GM18861 (cell line): Measurements from ENCODE around the gene PNPLA8.
"Not testable (repeated sequence)": the region's sequence is repeated elsewhere in the genome, so short reads cannot be mapped to it uniquely, and the experiment has no call there.

Source experiments
- ATAC-seq: cut with Tn5 transposase; IDR thresholded peaks from one replicate; pipeline ENCODE4 v1.9.1; 2021; ENCODE audit not compliant: unreplicated experiment

The PNPLA8 gene

DNA sequence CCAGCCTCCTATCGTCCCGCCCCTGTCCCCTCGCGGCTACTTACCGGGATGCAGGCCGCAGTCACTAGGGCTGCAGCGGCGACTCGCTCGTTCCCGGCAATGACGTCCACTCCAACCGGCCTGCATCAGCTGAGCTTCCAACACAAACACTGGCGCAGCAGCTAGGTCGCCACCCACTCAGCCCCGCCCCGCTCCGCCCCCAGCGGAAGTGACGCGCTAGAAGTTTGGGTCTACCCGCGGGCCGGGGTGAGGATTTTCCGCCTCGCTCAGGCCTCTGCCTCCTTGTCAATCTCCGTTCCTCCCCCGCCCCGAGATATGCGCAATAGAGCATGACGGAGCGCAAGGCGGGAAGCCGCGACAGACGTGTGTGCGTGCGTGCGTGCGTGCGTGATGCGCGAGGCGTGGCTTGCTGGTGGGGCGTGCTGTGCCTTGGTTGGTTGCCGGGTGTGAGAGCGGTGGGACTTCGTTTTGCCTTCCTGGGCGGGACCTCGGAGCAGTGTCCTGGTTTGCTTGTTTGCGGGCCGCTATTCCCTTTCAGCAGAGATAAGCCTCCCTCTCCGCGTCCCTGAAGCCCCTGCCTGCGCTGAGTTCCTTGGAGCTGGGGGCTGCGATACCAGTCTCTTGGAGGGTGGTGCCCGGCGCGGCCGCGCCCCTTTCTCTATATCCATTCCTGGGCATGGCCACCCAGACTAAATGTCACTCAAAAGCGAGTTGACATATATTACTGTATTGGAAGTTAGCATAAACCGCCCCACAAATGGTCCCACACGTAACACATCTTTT, at the start of gene PNPLA8:
Gene PNPLA8 (minus strand): TSS at position 151 of the 783 bp plus-strand sequence. CDS start 10,644 bp downstream, outside the sequence.
- peak; percentile 91 for ATAC-seq

DNA sequence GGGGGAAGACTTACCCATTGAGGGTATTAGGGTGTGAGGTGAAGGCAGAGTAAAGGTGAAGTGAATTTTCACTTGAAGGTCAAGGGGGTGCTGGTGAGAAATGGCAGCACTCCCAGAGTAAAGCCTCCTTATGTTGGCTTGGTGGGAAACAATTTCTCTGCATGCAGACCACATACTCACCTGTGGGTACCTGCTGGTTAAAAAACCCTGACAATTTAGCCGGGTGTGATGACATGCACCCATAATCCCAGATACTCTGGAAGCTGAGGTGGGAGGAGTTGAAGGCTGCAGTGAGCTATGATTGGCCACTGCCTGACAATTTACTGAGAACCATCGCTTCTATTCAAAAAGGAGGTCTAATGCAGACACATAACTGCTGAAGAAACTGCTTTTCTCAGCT, 49.2 kb upstream of the PNPLA8 start:
- ATAC-seq: no peak

- no peak for ATAC-seq
Observed at GRCh38 chr7:108572480-108572879, 46.5 kb upstream of the PNPLA8 start.

DNA sequence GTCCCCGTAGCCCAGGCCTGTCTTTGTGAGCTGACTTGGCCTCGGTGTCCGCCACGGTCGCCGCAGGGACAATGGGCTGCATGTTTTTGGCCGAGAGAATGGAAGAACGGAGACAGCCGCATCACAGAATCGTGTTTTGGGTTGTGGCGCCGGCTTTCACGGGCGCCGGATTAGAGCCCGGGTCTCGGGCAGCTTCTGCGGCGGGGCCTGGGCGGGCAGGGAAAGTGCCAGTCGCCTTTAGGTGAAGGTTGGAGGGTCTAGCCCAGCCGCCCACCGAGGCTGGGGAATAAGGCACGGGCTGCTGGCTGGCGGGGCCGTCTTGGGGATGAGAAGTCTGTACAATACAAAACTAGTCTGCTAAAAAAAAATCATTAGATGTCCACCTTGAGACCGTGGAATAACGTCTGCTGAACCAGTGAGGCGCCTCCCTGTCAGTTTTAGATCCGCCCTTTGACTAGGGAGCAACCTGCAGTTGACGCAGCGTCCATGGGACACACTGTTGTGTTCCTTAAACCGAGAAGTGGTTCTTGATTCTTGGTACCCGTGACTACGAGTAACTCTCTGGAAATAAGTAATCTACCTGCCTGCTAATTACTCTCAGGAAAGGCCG, 44.3 kb upstream of the PNPLA8 start:
- ATAC-seq: peak; percentile 11

GRCh38 chr7:108569381-108570145, 43.6 kb upstream of the PNPLA8 start, which contains the start of the genes DNAJB9 and THAP5:
Gene DNAJB9 (plus strand): TSS chr7:108569874. CDS start chr7:108571727, 1,853 bp downstream.
Gene THAP5 (minus strand): TSS chr7:108569706. CDS start chr7:108569569, 137 bp downstream.
- ATAC-seq: peak; percentile 96

DNA sequence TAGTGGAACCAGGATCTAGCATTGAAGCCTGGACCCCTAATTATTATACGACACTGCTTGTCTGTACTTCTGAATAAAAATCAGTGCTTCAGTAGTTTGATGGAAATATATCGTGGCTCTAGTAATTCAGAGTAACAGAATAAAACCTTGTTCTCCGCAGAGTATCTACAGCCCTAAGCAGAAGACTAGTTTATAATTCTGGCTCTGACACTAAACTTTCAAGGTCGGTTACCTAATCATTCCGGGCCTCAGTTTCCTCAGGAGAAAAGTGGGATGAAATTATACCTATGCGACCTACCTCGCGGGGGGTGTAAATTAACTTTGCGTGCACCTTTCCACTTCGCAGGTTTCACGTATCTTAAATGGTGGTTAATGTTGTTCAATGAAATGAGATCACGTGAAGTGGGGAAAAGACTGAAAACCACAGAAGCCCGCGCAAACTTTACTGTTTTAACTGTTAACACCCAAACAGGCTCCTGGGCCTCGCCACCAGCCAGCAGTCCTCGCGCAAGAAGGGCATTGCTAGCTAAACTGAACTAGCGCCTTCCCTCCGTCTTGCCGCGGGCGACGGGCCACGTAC, 43.0 kb upstream of the PNPLA8 start:
- no peak for ATAC-seq

DNA sequence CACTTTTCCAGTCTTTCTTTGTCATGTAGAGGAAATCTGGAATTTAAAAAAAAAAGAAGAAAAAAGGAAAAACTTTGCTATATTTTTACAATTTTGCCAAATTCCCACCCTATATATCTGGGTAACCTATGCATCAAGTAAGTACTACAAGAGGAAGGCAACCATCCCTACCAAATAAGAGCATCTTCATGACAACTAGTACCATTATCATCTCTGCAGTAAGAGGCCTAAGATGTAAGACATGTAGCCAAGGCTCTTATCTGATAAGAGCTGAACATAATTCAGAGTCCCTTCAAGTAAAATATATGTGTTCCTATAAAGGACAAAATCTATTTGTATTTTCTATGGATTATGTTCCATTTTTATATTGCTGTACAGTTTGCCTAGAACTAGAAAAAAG, 40.1 kb upstream of the PNPLA8 start:
- ATAC-seq: no peak

- no peak for ATAC-seq
Observed at GRCh38 chr7:108561047-108561619, 35.2 kb upstream of the PNPLA8 start.

DNA sequence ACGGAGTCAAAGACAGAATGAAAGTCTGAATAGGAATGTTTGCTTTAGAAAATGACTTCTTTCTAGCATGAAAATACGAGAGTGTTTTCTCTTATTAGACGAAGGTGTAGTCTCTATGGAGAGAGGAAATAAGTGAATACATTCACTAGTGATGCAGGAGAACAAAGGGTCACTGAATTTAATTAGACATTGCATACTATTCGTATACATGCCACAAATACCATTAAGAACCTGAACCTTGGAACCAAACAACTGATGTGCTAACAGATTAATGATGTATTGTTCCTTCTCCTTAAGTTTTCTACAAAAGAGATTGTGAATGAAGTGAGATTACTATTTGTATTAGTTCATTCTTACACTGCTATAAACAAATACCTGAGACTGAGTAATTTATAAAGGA, 33.3 kb upstream of the PNPLA8 start:
- ATAC-seq: no peak

DNA sequence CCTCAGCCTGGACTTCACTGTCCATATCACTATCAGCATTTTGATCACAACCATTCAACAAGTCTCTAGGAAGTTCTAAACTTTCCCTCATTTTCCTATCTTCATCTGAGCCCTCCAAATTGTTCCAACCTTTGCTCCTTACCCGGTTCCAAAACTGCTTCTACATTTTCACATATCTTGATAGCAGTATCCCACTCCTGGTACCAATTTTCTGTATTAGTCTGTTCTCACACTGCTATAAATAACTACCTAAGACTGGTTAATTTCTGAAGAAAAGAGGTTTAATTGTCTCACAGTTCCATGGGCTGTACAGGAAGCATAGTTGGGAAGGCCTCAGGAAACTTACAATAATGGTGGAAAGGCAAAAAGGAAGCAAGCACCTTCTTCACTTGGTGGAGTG, 31.7 kb upstream of the PNPLA8 start:
- ATAC-seq: no peak

DNA sequence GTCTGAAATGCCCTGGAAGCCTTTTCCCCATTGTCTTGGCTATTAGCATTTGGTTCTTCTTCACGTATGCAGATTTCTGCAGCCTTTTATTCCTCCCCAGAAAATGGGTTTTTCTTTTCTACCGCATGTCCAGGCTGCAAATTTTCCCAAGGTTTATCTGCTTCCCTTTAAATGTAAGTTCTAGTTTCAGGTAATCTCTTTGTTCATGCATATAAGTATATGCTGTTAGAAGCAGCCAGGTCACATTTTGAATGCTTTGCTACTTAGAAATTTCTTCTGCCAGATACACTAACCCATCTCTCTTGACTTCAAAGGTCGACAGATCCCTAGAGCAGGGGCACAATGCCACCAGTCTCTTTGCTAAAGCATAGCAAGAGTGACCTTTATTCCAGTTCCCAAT, 31.3 kb upstream of the PNPLA8 start:
- ATAC-seq: no peak

GRCh38 chr7:108556665-108557064, 30.7 kb upstream of the PNPLA8 start:
- ATAC-seq: not testable (repeated sequence)

DNA sequence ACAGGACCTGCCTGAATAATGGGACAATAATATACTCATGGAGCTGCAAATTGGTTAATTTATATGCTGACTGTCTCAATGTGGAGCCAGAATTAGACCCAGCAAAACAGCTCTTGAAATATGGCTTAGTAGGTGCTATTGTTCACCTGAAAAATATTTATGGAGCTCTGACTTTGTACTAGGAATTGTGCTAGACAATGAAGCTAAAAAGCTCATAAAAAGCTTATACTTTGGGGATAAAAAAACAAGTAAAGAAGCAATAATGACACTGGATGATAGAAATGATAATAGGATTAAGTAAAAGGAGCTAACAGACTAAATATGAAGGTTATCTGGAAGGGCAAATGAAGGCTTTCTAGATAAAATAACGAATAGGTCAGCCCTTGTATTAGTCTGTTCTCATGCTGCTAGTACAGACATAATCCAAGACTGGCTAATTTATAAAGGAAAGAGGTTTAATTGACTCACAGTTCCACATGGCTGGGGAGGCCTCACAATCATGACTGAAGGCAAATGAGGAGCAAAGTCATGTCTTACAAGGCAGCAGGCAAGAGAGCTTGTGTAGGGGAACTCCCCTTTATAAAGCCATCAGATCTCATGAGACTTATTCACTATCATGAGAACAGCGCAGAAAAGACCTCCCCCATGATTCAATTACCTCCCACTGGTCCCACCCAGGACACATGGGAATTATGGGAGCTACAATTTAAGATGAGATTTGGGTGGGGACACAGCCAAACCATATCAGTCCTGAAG, 22.4 kb upstream of the PNPLA8 start:
- not testable (repeated sequence) for ATAC-seq

GRCh38 chr7:108541478-108541877, 15.5 kb upstream of the PNPLA8 start:
- ATAC-seq: no peak

DNA sequence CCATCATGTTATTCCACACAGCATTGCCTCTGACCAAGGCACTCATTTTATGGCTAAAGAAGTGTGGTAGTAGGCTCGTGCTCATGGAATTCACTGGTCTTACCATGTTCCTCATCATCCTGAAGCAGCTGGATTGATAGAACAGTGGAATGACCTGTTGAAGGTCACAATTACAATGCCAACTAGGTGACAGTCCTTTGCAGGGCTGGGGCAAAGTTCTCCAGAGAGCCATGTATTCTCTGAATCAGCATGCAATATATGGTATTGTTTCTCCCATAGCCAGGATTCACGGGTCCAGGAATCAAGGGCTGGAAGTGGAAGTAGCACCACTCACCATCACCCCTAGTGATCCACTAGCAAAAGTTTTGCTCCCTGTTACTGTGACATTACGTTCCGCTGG, 12.8 kb upstream of the PNPLA8 start:
- not testable (repeated sequence) for ATAC-seq

DNA sequence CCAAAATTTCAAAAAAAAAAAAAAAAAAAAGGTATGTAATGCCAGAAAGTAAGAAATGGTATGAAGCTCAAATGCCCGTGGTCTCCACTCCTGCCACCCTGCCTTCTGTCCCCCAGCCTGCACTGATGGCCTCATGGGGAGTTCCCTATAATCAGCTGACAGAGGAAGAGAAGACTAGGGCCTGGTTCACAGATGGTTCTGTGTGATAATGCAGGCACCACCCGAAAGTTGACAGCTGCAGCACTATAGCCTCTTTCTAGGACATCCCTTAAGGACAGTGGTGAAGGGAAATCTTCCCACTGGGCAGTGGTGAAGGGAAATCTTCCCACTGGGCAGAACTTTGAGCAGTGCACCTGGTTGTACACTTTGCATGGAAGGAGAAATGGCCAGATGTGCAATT, 12.3 kb upstream of the PNPLA8 start:
- not testable (repeated sequence) for ATAC-seq

GRCh38 chr7:108537229-108537628, 11.3 kb upstream of the PNPLA8 start:
- no peak for ATAC-seq

DNA sequence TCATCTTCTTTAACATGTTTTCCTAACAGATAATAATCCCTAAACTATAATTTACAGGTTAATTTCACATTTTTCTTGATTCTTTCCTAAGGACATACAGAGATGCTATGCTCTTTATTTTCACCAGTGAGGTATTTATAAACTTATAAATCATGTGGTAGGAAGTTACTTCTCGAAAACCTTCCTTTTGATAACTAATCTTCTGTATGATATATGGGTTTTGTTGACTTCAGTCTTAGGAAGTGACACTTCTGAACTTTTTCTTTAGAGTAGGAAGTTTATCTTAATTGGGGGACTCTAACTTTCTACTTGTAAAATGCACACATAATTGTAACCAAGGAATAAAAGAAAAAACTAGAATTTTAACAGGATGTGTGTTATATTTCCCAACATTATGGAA, 9.8 kb upstream of the PNPLA8 start:
- ATAC-seq: no peak

GRCh38 chr7:108535257-108535656, 9.3 kb upstream of the PNPLA8 start:
- no peak for ATAC-seq

DNA sequence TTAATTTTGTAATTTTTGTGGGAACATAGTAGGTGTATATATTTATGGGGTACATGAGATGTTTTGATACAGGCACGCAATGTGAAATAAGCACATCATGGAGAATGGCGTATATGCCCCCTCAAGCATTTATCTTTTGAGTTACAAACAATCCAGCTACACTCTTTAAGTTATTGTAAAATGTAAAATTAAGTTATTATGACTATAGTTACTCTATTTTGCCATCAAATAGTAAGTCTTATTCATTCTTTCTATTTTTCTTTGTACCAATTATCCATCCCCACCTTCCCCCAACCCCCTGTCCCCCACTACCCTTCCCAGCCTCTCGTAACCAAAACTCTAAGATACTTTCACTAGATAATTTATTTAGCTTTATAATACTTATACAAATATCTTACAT, 7.8 kb upstream of the PNPLA8 start:
- no peak for ATAC-seq
